Inferior parietal cortex (tissue), 1 donor: ENCODE results near the gene COL25A1.
"Not testable (repeated sequence)": the region's sequence is repeated elsewhere in the genome, so short reads cannot be mapped to it uniquely, and the experiment has no call there.

Experiments used
- DNase-seq: peaks from one replicate; pipeline ENCODE4 v3.0.0-alpha.2; 2016; ENCODE audit errors: extremely low spot score

The COL25A1 gene

DNA sequence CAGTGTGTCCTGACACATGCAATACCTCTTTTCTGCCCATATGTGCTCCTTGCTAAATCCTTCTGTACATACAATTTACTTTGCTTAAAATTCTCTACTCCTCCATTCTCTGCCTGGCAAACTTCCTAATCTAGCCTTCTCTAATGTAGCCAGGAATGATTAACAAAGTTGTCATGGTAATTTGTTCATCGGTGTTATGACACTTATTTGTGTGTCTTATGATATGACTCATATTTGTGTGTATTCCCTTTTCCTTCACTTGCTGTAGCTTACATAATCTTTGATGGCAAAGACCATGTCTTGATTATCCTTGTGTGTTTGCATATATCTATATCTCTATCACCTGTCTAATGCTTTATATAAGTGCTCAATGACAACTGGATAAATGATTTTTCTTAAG, 133.3 kb downstream of the COL25A1 start:
- DNase-seq, result no peak

DNA sequence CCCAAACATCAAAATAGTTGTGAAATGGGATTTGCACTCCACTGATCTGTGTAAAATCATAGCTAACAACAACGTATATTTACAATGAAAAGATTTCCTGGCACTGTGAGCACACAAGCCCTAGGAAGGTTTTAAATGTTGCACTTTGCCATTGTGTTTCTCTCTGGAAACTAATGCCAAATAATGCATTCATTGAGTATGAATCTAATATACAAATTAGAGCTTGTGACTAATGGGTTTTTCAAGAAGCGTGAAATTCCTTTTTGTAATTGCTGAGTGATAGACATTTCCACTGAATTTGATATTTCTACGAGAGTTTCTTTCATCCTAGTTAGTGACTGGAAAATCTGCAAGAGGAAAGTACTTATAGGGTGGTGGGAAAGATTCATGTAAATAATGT, 135.9 kb downstream of the COL25A1 start:
- DNase-seq, result no peak

DNA sequence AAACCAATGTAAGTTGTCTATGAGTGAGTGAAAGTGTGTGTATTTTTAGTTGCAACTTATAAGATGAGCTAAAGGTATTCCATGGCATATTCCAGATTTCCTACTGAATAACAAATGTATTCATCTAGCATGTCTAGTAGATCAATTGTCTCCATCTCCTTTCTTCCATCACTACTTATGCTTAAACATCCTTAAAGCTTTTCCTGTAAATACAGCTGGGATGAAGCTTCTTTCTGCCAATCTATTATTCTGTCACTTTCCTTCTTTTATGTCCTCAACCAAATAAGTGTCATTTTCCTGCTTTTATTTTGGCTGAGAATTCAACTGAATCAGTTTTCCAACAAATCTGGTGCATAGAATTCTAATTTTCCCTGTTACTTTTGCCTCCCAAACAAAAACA, 136.3 kb downstream of the COL25A1 start:
- DNase-seq, result no peak

DNA sequence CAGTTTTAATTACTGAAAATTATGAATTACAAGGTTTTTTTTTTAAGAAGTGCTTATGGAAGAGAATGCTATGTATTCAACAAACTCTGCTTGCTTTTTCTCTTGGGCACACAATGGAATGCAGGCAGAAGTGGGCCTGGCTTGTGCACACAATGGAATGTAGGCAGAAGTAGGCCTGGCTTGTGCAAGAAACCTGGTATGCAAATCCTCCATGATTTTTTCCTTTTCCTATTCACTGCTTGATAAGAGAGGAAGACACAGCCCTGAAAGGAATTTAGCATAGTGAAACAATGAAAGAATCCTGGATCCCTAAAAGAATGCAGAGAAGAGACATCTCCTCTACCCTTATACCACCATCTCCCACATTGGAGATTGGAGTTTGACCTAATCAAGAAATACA, 138.4 kb downstream of the COL25A1 start:
- no peak for DNase-seq

DNA sequence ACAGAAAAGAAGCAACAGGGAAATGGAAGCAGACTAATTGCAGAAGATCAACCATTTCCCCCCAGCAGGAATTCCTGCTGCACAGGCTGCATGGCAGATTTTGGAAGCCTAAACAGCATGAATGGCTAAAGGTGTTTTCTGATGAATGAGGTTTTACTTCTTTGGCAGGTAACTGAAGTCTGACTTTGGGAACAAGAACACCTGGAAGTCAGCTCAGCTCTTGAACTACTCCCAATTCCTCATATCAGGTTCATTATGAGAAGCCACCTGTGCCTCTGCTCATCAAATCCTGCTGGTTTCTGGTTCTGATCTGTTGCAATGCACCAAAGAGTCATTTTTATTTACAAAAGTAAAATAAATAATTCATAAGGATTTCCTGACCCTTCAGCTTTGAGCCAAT, 139.0 kb downstream of the COL25A1 start:
- no peak for DNase-seq

DNA sequence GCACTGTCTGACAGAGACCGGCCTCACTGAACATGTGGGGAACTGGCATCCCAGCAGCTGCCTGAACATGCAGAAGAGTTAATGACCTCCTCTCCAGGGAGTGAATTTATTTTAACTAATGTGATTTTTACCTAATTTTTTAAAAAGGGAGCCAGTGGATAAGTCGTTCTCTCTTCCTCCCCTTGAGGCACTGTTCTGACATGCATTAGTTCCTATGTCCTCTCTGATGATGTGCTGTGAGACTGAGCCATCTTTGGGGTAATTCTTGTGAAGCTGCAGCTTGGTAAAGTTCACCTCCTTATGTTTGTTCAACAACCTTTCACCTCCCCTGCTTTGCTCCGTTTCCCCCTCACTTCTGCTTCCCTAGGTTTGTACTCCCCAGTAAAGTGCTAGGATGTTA, 139.7 kb downstream of the COL25A1 start:
- DNase-seq, result no peak

DNA sequence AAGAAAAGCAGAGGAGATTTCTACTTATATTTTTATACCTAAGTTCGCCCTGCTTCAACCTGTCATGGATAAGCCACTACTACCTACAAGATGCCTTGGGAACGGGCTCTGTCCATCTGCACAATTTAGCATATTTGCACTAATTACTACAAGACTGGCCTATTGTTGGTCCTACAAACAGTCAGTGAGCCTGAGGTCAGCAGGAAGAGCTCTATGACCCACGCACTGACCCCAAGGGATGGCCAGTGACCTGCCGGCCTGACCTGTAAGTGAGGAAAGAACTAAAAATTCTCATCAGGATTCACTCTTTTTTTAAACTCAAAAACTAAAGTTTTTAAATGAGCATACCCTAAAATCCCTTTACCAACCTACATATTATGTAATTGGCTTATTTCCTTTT, 142.0 kb downstream of the COL25A1 start:
- DNase-seq, result no peak

DNA sequence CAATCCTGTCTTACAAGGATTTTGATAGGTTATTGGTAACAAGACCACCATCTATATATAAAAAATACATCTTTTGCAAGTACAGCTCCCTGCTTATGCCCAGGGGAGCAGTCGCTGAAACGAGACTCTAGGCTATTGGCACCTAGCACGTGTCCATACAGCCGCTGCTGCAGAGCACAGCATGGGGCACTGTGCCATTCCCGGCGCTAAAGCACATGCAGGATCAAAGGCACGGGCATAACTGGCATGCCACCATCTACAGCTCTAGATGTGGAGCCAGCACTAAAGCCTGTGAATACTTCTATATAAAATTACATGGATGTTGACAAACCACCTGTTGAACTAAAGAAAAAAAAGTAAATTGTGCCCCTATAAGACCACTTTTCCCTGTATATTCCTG, 144.8 kb downstream of the COL25A1 start:
- no peak for DNase-seq

DNA sequence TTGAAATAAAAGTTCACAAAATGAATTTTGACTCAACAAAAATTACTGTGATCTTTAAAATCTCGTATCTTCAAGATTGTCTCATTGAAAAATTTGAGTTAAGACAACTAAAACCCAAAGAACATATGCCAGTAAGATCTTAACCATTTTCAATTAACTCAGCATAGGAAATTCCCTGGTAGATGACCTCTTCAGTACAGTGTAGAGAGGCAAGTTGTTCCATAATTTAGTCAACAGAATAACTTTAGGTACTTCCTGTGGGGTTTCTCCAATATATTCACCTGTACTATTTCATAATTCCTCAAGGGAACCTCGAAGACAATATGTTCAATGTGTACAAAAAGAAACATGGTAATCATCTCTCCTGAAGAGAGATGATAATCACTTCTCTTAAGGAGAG, 145.3 kb downstream of the COL25A1 start:
- DNase-seq, result no peak

DNA sequence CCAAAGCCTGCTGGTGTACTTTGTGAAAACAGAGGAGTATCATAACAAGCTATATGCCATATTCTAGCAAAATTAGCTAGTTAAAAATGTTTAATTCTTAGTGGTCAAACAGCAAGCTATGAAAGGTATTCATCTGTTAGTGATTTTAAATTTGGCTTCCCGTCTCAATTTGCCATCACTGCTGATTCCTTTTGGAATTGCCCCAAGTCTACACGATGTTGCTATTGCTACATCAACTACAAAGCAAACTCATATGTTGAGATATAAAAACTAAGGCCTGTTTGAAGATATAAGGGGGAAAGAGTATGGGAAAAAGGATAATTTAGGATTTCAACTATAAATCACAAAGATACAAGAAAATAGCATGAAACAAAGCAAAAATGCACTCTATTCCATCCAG, 146.1 kb downstream of the COL25A1 start:
- DNase-seq, result no peak

DNA sequence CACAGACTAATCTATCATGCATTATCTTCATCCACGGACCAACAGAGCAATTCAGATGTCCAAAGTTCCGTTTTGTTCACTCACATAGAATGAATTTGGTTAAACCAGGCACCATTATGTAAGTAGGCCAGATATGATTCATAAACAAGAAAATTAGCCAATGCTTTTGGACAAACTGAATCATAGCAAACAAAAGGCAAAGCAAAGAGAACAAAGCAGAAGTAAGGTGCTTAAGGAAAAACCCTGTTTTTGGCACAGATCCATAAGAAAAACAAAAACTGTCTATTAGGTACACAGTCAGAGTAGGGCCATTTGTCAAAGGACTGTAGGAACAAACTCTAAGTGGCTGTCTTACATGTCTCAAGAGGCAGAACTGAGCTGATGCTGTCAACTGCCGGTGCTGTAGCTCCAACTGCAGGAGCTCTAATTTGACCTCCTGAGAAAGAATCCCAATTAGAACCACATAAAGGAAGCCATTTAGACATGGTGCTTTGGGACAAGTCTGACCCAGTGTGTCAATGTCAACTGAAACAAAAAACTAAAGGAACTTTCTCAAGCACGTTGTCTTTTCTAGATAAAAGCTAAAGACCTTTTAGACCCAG, 146.7 kb downstream of the COL25A1 start:
- DNase-seq, result no peak

DNA sequence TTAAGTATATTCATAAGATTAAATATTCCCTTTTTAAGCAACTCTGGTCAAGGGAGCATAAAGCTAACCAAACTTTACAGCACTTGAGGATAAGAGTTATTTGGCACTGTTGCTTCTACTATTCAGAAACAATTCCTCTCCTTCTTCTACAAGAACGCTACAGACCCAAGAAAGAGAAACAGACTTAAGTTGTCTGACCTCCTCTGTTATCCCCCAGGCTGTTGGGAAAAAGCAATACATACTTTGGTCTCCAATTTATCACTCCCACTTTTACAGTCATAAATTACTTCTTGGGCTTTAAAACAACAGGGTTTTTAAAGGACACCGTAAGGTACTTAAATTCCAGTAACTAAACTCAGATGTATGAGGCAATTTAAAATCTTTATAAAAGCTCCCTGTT, 147.4 kb downstream of the COL25A1 start:
- DNase-seq, result no peak

DNA sequence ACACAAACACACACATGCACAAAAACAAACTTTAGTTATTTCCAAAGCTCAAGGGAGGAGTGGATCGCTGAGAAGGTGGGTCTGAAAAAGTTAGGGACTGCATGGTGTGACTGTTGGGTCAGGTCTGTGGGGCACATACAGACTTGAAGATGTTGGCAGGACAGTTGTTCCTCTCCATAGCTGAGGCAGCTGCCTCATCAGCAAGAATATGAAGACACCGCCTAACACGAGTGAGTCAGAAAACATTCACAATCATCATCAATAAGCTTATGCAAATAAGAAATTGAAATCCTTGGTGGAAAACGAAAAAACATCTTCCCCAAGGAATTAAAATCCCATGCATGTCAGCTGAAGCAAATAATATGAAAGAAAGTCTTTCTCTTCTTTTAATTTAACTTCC, 148.0 kb downstream of the COL25A1 start:
- DNase-seq, result no peak

DNA sequence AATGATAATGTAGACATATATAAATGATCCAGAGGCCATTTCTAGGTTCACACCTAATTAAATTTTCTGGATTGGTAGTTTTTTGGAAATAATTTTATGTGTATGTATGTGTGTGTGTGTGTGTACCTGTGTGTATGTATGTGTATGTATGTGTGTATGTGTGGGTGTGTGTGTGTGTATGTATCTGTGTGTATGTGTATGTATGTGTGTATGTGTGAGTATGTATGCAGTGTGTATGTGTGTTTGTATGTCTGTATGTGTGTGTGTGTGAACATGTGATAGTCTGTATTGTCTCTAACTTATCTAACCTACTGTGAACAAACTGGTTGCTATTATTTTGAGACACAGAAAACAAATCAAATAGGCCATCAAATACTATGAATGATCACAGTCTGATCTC, 152.6 kb downstream of the COL25A1 start:
- DNase-seq, result no peak

DNA sequence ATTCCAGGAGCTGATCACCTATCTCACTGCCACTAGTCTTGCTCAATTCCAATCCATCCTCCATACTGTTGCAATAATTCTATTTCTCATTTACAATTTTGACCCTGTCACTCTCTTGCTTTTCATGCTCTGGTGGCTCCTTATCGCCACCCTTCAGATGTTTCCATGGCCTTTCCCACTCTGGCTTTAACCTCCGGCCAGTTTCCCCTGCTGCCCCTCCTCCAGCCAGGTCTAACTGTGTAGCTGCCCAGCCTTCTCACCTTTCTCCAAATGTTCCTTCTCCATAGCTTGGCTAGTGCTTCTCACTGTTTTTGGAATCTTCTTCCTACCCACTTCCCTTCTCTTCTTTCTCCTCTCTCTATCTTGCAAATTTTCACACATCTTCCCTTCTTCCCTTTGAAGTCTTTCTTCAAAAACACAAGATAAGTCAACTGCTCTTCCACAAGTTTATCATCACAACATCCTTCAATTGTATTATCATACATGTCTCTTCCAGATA, 153.8 kb downstream of the COL25A1 start:
- DNase-seq, result no peak

DNA sequence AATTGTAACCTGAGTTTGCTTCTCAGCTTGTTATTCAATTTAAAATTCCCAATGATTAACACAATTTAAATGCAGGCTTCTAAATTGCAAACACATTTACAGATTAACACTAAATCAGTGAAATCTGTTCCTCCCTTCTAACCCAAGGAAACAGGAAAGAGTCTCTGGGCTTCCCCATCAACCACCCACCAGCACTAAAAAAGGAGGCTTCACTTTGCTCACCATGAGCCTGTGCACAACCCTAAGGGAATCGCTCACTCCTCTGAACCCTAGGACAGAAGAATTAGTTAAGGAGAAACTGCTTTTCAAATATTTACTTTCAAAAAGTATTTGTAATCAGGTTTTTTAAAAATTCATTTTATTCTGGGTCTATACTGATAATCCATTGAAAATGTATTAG, 155.3 kb downstream of the COL25A1 start:
- DNase-seq, result no peak

DNA sequence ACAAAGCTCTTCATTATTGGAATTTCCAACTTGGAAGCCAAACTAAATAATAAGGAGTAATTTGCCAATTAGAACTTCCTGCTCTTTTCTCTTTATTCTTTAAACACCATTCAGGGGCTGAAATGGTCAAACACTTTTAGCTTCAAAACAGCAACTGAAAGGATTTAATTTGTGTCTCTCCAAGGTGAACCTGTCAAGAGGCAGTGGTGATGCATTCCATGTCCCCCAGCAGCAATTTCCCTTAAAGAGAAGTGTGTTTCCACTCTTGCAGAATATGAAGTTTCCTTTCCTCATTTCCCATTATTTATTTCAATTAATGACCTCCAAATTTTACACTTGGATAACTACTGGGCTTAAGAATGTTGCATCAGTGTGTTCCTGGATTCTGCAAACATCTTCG, 156.0 kb downstream of the COL25A1 start:
- DNase-seq, result no peak

DNA sequence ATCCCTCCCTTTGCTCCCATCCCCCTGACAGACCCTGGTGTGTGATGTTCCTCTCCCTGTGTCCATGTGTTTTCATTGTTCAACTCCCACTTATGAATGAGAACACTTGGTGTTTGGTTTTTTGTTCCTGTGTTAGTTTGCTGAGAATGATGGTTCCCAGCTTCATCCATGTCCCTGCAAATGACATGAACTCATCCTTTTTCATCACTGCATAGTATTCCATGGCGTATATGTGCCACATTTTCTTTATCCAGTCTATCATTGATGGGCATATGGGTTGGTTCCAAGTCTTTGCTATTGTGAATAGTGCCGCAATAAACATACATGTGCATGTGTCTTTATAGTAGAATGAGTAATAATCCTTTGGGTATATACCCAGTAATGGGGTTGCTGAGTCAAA, 164.3 kb downstream of the COL25A1 start:
- DNase-seq, result not testable (repeated sequence)

DNA sequence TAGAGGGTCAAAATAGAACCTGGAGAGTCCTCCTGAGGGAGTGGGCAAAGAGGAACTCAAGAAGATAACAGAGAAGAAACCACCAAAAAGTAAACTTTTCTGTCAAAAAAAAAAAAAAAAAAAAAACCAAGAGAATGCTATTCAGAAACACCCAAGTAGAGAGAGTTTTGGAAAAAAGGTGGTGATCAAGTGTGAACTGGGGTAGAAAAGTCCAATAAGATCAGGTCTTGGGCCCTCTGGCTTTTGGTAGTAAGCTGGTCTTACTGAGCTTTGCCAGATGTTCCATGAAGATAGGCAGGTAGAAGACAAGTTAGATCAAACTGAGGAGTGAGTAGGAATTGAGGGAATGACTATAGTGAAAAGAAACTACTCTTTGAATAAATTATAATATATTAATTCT, 167.5 kb downstream of the COL25A1 start:
- DNase-seq, result no peak

DNA sequence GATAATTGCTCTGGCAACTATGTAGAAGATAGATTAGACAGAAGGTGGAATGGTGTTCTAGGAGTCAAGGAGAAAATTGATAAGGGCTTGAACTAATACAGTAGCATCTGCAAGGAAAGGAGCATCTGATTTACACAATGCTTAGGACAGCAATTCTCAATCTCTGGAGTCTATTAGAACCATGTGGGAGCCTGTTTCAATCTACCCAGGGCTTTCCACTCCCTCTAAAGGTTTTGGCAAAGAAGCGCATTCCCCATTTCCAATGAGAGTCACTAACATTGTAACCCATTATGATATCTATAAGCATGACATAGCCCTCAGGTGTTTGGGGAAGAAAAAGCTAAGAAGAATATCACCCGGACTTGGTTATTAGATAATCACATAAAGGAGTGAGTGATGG, 168.2 kb downstream of the COL25A1 start:
- no peak for DNase-seq

DNA sequence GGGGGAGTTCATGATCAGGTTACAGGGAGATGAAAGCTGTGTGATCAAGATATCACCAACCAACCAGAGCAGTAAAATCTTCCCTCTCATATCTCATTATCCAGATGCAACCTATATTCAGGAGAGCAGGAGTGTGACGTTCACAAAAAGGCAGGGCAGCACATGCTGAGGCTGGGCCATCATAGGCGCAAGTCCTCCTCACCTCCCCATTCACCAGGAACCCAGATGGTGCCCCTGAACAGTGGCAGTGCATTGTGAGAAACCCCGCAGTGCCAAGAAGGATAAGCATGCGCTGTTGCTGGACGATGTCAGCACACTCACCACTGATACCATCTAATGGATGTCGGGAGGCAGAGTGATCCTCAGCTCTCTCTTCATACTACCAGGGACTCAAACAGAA, 170.9 kb downstream of the COL25A1 start:
- no peak for DNase-seq

DNA sequence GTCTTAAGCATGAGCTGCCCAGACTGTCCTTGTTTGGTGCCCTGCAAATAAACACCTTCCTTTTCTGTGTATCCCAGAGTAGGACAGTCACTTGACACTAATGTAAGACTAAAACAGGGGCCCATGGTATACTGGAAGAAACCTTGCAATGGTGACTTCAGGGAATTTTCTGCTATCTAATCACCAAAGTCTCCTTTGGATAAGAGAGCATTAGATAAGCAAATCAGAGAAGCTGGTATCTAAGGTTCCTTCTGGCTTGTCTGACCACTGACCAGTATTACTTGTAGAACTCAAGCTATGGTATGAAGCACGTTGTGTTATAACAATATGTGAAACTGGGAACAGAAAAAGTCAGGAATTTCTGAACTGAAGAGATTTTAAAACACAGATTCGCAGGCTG, 173.9 kb downstream of the COL25A1 start:
- no peak for DNase-seq

DNA sequence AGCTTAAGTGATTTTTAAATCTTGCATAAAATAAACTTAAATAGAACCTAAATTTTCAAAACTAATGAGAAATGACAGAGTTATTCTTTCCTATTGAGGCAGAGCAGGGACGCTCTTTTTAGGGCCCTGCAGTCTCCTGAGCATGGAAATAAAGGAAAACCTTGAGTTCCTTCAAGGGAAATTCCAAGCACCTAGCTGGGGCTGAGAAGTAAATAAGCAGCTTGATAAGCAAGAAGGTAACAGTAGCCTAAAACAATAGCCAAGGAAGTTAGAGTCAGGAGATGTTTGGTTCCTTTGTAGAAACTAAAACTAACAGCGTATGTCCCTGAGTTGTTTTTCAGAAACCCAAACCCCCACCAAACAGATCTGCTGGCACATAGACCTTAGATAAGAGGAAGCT, 174.6 kb downstream of the COL25A1 start:
- no peak for DNase-seq

DNA sequence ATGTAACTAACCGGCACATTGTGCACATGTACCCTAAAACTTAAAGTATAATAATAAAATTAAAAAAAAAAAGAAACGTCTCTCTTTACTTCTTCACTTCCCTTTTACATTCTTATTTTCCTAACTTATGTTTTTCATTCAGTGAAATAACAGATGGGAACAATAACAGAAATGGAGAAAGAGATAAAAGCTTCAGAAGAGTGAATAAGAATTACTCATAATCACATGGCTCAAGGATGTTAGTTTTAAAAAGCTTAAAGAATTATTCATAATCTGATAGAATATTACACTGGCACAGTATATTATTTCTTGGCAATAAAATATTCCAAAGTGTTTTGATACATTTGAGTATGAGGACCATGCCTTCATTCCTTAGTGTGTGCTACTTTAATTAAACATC, 175.6 kb downstream of the COL25A1 start:
- no peak for DNase-seq
